GM19240 (cell line): Measurements from ENCODE around the gene SELPLG.
"Not testable (repeated sequence)": the region's sequence is repeated elsewhere in the genome, so short reads cannot be mapped to it uniquely, and the experiment has no call there.

Experiments used
- DNase-seq: peaks from one replicate; pipeline ENCODE4 v3.0.0; 2011; ENCODE audit warnings: low spot score; ENCODE audit not compliant: insufficient read length

The SELPLG gene, protein sequence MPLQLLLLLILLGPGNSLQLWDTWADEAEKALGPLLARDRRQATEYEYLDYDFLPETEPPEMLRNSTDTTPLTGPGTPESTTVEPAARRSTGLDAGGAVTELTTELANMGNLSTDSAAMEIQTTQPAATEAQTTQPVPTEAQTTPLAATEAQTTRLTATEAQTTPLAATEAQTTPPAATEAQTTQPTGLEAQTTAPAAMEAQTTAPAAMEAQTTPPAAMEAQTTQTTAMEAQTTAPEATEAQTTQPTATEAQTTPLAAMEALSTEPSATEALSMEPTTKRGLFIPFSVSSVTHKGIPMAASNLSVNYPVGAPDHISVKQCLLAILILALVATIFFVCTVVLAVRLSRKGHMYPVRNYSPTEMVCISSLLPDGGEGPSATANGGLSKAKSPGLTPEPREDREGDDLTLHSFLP

DNA sequence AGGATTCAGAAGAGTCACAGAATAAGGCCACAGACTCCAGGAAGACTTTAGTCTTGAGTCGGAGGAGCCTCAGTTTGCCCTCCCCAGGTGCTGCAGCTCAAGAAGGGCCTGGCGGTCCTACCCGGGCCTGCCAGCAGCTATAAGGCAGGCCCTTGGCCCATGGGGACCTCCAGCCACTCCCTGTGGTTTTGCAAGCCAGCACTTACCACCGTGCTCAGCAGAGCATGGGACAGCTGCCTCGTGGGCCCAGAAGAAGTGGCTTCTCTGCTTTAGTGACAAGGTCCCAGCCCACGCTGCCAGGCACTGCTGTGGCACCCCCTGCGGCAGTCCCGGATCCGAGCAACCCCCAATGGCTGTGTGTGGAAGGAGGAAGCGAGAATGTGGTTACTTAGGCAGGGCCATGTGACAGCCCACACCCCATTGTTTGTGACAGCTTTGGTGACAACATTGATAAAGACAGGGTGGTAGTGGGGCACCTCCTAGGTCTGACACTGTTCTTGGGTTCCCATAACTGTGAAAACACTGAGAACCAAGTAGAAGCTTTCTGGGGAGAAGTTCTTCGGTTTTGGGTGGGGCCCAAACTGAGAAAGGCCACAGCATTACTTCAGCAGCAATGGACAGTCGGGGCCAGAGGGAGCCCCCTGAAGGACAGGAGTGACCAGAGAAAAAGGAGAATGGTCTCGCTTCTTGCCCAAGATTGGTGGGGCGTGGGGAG, at the start of gene SELPLG:
TSS of gene SELPLG (minus strand) at position 361 of the 715 bp plus-strand sequence. CDS start 9,587 bp downstream, outside the sequence.
- DNase-seq = peak; percentile 73

DNA sequence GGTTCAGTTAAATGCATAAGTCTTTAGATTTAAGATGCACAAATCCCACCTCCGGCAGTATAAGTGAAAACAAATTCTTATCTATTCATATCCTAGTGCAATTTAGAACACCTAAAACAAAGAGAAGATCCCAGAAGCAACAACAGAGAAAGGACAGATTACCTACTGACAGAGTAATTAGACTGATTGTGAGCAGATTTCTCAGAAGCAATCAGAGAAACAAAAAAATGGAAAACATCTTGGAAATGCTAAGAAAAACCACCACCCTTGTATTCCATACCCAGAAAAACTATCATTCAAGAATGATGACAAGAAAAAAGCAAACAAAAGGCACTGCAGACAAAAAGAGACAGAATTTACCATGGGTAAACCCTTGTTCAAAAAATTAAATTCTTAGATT, 47.6 kb upstream of the SELPLG start:
- DNase-seq = no peak

DNA sequence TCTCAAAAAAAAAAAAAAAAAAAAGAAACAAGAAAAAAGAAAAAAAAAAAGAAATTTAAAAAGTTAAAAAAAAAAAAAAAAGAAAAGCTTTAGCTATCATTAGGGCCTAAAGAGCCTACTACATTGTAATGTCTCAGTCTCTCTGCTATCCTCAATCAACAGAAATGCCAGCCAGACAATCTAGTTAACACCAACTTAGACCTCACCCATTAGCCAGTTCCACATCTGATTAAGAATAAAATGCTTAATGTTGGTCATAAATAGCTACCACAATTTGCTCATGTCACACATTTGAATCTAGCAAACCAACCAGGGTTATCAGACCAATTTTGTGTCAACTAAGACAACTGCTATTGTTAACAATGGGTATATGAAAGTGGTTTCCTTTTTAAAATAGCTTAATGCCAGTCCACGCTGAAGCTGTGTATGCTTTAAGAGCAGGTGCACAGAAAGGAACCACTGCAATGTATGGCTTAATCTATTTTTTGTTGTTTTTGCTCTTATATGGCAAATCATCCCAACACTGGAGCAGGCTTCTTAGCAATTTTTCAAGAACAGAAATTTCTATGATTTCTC, 45.5 kb upstream of the SELPLG start:
- DNase-seq = no peak

DNA sequence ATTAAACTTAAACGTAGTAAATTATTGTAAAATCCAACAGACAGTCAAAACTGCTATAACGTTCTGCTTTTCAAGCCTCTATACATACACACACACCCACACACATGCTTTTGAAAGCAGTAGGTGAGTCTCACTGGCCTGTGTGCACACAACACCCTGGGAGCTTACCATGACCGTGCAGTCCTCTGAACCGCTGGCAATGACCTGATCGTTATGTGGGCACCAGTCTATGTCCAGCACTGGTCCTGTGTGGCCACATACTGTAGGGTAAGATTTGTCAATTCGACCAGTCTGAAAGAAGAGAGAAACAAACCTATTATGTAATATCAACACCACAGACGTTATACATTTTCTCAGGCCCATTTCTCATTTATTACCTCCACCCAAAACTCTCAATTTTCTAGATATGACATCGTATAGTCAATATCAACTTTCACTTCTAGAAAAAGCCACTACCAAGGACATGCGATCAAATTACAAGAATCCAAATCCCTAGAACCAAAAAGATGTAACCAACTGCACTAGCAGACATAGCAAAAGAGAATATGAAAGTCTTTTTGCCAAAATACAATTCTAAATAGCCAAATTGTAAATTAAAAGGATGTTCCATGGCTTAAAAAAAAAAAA, 44.5 kb upstream of the SELPLG start:
- DNase-seq = no peak

DNA sequence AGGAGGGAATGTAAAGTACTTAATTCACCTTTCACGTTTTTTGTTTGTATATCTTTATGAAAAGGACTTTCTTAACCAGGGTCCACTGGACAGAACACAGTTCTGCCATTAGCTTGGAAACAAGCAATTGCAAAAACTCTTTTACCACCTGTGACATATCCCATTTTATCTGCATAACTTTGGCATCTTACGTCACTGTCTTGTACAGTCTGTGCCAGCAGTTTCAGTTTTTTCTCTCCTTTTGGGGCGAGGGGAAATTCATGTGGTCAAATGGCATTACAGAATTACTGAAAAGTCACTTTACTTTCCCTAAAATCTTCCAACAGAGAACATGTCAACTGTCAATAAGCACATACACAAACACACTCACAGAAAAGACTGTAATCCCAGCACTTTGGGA, 43.7 kb upstream of the SELPLG start:
- no peak for DNase-seq

DNA sequence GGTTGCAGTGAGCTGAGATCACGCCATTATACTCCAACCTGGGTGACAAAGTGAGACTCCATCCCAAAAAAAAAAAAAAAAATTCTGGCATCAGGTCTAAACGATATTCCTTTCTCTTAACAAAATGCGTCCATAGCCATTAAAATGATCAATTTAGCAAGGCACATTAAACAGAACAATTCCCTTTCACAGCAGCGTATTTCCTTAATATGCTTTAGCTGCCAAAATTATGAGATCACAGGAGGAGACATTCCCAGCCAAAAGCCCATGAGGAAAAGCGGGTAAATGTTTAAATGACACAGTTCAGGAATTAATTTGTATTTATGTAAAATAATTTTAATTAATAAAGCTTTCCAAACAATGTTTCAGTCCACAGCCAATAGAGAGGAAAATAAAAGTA, 43.0 kb upstream of the SELPLG start:
- DNase-seq = no peak

DNA sequence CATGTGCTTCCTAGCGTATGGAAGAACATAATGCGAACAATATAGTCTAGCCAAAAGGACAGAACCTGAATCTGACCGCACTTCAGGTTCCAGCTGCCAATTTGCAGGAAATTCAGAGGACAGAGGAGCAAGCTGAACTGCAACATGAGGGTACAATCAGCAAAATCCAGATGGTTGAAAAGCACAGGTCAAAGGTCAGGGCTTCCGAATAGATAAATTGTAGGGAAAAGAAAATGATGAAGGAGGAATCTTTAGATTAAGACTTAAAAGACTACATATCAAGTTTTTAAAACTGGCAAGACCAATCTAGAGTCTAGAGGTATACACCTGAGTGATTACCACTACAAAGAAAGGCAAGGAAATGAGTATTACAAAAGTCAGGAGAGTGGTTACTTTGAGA, 42.1 kb upstream of the SELPLG start:
- no peak for DNase-seq

DNA sequence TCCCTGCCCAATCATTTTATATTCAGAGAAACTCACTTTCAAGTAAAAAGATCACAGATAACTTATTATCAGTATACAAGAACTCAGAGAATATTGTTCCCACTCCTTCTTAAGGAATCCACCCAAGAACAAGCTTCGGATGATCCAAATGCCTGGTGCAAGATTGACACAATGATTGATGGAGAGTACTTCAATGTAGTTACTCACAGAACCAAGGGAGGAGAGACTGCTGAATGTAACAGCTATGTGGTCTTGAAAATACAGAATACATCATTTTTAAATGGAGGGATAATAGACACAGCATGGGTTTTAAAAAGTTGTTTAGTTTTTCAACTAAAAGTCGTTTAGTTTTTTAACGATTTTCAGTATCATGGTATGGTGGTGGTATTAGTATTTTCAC, 38.4 kb upstream of the SELPLG start:
- DNase-seq = no peak

DNA sequence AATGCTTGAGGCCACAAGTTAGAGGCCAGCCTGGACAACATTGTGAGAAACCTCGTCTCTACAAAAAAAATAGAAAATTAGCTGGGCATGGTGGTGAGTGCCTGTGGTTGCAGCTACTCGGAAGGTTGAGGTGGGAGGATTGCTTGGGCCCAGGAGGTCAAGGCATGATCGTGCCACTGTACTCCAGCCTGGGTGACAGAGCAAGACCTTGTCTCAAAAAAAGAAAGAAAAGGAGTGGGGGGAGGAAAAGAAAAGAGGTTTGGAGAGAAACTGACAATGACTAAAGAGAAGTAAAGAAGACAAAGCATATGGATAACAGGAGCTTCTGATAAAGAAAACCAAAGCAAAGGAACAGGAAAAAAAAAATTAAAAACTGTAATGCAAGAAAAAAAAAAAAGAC, 37.4 kb upstream of the SELPLG start:
- no peak for DNase-seq

DNA sequence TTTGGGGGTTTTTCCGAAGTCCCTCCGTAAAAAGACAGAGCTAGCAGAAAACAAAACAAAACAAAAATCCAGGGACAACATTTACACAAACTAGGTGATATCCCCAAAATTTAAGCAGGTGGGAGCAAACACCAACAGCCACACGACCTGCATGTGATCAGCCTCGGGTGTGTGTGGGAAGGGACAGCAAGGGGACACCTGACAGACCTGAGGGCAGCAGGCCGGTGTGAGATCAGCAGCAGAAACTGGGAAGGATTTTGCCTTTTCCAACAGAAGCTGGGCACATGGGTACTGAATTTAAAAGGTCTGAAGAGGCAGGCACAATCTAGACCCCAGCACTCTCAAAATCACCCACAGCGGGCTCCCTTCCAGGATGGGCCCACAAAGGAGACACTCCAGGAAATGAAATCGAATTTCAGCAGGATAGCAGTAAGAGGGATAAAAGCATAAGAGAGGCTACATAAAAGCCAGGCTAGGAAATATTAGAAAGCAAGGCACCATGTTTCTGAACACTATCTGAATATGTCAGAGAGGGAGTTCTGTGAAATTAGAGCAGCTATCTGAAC, 36.5 kb upstream of the SELPLG start:
- no peak for DNase-seq

DNA sequence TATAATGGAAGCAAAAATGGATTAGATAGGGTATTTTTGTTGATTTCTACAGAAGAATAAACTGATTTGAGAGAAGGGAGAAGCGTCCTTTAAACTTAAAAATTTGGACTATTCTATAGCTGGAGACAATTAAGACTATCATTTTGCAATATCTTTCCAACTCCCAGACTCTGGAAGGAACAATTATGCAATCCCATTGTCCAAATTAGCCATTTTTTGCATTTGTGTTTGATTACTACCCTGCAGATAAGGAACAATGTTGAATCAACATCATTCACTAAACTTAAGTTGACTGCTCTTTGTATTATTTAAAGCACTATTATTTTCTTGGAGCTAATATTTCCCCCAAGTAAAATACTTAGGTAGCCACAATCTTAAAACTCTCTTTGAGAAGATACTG, 34.8 kb upstream of the SELPLG start:
- no peak for DNase-seq

DNA sequence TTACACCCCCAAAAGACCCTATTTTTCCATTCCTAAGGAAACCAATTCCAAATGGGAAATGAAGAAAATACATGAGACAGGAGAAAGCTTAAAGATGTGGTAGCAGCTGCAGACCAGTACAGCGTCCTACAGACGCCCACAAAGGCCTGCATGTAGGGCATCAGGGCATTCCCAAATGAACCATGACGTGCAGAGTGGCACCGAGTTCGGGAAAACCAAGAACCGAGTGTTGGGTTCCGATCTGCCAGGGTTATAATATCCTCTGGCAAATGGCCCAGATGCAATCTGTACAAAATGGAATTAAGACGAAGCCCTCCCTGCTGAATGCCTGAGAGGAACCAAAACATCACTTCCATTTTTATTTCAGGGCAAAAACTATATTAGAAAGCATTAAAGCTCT, 34.4 kb upstream of the SELPLG start:
- DNase-seq = no peak

DNA sequence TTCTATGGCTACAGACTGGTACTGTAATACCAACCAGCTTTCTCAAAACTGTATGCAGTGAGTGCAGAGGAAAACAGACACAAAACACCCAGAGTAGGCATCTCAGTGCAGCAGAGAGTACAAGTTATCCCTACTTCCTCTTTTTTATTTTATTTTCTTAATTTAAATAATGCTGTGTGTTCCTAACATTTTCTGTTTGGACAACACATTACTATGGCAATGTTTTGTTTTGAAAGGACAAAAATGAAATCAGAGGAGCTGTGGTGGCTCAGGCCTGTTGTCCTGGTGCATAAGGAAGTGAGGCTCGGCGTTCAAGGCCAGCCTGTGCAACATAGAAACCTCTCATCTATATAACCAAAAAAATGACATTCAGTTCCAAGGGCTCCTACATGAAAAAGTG, 33.7 kb upstream of the SELPLG start:
- no peak for DNase-seq

DNA sequence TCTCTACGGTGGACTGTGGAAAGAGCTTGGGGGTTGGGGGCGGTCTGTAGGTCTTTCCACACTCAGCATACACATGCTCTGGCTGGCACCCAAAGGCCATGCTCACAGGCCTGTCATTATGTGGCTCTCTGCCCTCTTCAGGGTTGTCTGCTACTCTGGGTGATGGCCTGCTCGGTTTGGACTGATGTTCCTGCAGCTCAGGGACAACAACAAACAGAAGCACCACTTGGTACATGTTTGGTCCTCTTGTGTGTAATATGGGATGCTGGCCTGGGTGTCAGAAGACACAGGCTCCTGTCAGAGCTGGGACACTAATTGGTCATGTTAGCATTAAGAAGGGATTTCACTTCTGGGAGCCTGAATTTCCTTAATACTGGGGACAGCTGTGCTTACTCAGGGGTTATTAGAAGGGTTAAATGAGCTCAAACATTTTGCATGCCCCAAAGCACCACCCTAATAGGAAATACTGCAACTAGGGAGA, 32.7 kb upstream of the SELPLG start:
- no peak for DNase-seq

DNA sequence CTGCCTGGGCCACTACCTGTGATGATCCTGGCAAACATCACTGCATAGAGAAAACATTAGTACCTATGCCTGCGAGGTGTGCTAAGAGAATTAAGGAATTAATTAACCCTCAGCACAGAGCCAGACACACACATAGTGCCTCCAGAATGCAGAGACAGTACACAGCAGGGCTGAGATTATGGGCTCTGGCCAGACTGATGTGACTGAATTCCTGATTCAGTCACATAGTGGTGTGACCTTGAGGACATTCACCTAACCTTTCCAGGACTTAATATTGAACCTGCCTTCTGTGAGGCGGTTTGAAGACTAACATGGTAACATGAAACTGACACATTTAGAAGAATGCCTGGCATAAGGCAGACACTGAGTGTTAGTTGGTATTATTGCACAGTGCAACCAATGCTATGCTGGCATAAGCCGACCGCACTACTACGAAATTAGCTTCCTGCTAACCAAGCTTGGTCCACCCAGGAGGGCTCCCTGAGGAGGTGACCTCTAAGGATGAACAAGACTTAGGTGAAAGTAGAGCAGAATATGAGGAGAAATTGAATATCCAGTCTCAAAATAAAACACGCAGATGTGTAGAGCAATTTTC, 32.0 kb upstream of the SELPLG start:
- DNase-seq = no peak

DNA sequence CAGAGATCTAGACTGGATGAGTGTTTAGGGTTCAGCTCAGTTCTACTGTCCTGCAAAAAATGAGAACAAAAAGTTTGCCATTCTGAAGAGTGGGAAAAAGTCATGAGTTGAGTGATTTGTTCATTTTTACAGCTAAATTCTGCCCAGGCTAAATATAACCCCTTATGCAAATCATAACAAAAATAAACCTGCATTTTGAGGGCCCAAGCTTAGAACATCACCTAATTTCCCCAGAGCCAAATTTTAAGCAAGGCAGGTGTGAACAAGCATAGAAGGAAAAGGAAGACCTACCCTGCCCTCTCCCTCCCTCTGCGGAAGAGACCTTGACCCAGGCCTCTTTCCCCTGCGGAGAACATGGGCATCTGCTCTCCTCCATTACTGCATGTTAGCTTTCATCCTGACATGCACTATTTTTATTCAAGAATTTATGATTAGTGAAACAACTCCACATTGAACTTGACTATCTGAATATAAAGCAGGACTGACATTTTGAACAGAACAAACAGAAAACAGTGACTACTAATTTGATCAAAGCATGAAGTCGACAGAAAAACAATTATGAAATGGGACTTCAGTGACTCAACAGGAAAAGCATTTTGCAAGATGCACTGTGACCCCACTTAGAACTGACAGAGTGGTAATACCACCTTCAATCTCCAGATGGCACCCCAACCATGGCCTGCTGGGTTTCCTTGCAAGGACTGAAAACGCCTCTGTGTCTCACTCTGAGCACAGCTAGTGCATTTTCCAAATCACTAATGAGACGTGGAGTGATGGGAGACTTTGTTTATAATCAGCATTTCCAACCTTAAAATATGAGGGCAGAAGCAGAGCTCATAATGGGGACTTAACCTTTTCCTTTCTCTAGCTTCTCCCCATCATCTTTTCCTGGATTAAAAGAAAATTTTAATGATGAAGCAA, 30.9 kb upstream of the SELPLG start:
- DNase-seq = peak; percentile 67

DNA sequence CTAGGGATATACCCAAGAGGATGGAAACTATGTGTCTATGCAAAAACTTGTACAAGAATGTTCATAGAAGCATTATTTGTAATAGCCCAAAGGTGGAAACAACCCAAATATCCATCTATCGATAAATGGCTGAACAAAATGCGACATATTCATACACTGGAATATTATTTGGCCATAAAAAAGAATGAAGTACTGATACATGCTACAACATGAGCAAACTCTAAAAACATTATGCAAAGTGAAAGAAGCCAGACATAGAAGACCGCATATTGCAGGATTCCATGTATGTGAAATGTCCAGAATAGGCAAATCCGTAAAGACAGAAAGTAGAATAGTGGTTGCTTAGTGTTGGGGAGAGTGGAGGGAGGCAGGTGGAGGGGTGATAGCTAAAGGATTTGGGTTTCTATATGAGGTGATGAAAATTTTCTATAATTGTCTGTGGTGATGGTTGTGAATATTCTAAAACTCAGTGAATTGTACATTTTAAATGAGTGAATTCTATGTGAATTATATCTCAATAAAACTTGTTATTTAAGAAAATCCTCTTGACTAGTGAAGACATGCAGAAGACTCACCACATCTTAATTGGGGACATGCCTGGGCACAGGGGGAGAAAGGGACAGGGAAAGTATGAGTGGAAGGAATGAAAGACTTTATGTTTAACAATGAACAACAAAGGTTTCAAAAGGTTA, 29.8 kb upstream of the SELPLG start:
- no peak for DNase-seq

DNA sequence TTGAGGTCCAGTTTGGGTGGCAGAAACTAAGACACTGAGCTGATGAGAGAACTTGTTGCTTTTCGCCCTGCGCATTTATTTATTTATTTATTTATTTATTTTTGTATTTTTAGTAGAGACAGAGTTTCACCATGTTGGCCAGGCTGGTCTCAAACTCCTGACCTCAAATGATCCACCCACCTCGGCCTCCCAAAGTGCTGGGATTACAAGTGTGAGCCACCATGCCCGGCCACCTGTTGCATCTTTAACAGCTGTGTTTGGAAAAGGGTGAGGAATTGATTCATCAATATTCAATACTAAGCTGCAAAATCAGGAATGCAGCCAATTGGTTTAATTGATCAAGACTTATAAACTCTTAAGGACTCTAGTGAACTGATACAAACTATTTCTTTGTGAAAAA, 24.4 kb upstream of the SELPLG start:
- not testable (repeated sequence) for DNase-seq

DNA sequence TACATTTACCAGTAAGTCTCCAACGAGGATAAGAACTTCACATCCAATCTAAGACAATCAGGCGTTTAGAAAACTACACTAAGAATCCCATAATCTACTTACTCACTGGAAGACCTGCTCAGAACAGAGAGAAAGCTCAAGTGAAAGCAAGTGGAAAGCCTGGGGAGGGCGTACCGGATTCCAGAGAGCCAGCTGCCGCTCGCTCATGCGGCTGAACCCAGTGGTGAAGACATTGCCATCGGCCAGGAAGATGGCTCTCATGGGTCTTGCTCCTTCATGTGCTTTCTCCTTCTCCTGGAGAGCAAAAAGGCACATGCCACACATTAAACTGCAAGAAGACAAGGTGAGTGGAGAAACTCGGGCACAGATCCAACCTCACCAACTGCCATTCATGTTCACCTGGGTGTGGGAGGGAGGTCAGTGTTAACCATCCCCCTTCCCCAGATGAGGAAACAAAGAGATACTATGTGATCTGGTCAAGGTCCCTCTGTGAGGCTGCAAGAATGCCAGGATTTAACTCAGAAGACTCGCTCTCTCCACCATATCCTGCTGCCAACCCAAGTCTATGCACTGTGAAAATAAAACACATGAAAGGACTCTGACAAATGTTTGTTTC, 23.5 kb upstream of the SELPLG start:
- DNase-seq = no peak
